ENCODE data around the gene GCHFR. TPM values are rescaled to one million over a fixed set of nuclear protein-coding genes. Genes with fewer than 3 reads are reported as not detected.

The GCHFR gene
- total RNA-seq, 4 donors from 2014 or later: 22.5 to 58.5 (median 46.5) TPM

GRCh38 chr15:40759961-40760360 is 3.9 kb upstream of the GCHFR start:
- intact Hi-C loops (cut with DNase I; ENCODE audit: low total_unique reads): no loop called here
- TF ChIP-seq POLR2AphosphoS5 (IDR thresholded peaks at IDR 0.05) (no peak), EP300 (IDR thresholded peaks at IDR 0.05; ENCODE audit: low read depth) (no peak), CTCF (IDR thresholded peaks at IDR 0.05) (no peak), POLR2A (IDR thresholded peaks at IDR 0.05) (no peak)
- in situ Hi-C loops (cut with MboI; ENCODE audit: low pct_ligation_motif_present in 1 of 4, low pct_unique_long_range_greater_than_20kb in 1 of 4, low sequenced_read_pairs in 3 of 4): loop anchor here in 1 of 4 donors (25.0 kb wide), 1 partner anchor 173 kb away; the partner anchor contains the start of gene KNL1

GRCh38 chr15:40762919-40763800 is 708 bp upstream of the GCHFR start:
- Histone ChIP-seq H3K9me3 (no peaks in the 10 kb centered on the region), H3K4me1 (peaks cover 7 to 46% (median 35%) of the 10 kb centered on the region in 4 donors), H3K27me3 (no peaks in the 10 kb centered on the region), H3K4me3 (peak overlapping the region; percentile 39 to 62 (median 46)), H3K36me3 (no peaks in the 10 kb centered on the region), H3K27ac (peak overlapping the region; percentile 85 to 89 (median 86))
- TF ChIP-seq POLR2A (IDR thresholded peaks at IDR 0.05): no peak
- no peak for TF ChIP-seq EP300 (IDR thresholded peaks at IDR 0.05; ENCODE audit: low read depth)
- TF ChIP-seq POLR2AphosphoS5 (IDR thresholded peaks at IDR 0.05): no peak
- no peak for TF ChIP-seq CTCF (IDR thresholded peaks at IDR 0.05)
- 28 to 30% methylated on average over 6 to 53 of the region's 55 CpGs for WGBS, 2 donors (ENCODE audit: low coverage in 1 of 2)
- in situ Hi-C loops (cut with MboI; ENCODE audit: low pct_ligation_motif_present in 1 of 4, low pct_unique_long_range_greater_than_20kb in 1 of 4, low sequenced_read_pairs in 3 of 4): loop anchor here in 1 of 4 donors (25.0 kb wide), 1 partner anchor 176 kb away; the partner anchor contains the start of gene KNL1
- peak; percentile 85 for DNase-seq
- intact Hi-C loops (cut with DNase I; ENCODE audit: low total_unique reads): no loop called here

More at GRCh38 chr15:40759961-40760360, 3.9 kb upstream of the GCHFR start:
- Histone ChIP-seq H3K36me3 (no peaks in the 10 kb centered on the region), H3K27me3 (no peaks in the 10 kb centered on the region), H3K27ac (no peak overlapping the region), H3K4me3 (no peak overlapping the region), H3K4me1 (peaks cover 5 to 31% (median 24%) of the 10 kb centered on the region in 4 donors), H3K9me3 (no peaks in the 10 kb centered on the region)
- DNase-seq: no peak
- 94 to 100% methylated on average over 1 to 5 of the region's 5 CpGs for WGBS, 2 donors (ENCODE audit: low coverage in 1 of 2)

- intact Hi-C loops (cut with DNase I; ENCODE audit: low total_unique reads): no loop called here
- WGBS, 2 donors (ENCODE audit: low coverage in 1 of 2): 22 to 65% methylated on average over 2 to 8 of the region's 8 CpGs
These were observed 798 bp downstream of the GCHFR start for GRCh38 chr15:40764629-40765103.

More at GRCh38 chr15:40764629-40765103, 798 bp downstream of the GCHFR start:
- TF ChIP-seq POLR2A (IDR thresholded peaks at IDR 0.05): no peak
- TF ChIP-seq POLR2AphosphoS5 (IDR thresholded peaks at IDR 0.05): no peak
- TF ChIP-seq EP300 (IDR thresholded peaks at IDR 0.05; ENCODE audit: low read depth): no peak
- no peak for TF ChIP-seq CTCF (IDR thresholded peaks at IDR 0.05)
- no peaks in the 10 kb centered on the region for H3K9me3 ChIP-seq
- no peaks in the 10 kb centered on the region for H3K27me3 ChIP-seq
- peak overlapping the region; percentile 39 to 62 (median 46) for H3K4me3 ChIP-seq
- no peak for DNase-seq
- in situ Hi-C loops (cut with MboI; ENCODE audit: low pct_ligation_motif_present in 1 of 4, low pct_unique_long_range_greater_than_20kb in 1 of 4, low sequenced_read_pairs in 3 of 4): loop anchor here in 1 of 4 donors (25.0 kb wide), 1 partner anchor 177 kb away; the partner anchor contains the start of gene KNL1
- H3K4me1 ChIP-seq: peaks cover 15 to 61% (median 49%) of the 10 kb centered on the region in 4 donors
- H3K27ac ChIP-seq: peak overlapping the region; percentile 85 to 89 (median 86)
- H3K36me3 ChIP-seq: no peaks in the 10 kb centered on the region

Measured in transverse colon (tissue), 4 donors.